ENCODE results near the gene ANKRD34C. TPM values are rescaled to one million over a fixed set of nuclear protein-coding genes. Genes with fewer than 3 reads are reported as not detected.

The ANKRD34C gene
- total and polyA plus RNA-seq, 9 of the 15 experiments (the other 6 are each of a cell fraction or from before 2014, with no cell fraction given) = 0.01 TPM; not detected in 8

DNA sequence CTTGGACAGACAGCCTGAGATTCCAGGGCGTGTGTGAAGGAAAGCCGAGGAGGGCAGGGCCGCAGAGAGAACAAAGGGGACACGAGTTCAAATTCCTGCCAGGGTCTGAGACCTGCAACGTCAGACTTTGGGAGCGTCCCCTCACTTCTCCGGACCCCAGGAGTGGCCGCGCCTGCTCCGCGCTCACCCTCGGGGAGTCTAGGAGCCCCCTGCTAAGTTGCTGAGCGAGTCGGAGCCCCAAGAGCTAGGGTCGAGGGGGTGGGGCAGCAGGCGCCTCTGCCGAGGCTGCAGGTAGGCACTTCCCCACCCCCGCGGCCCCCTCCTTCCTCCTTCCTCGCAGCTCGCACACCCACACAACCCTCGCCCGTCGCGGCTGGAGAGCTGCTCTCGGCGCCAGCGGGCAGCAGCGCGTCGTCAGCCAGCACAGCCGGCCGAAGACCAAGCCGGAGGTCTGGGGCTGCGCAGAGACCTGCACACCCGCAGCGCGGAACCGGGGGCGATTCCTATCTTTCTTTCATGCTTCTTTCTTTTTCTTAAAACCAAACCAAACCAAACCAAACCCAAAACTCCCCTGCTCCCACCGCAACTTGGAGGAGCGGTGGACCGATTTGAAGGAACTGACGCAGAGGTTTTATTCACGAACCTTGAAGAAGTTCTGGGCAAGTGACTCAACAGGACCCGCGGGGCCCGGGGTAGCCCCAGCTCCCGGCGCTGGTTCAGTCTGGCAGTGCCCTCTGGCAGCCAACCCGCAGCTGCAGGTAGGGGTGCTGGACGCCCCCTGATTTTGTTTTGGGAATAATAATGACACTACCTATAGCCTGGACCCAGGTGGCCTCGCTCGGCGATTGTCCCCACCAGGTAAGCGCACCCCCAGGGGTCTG is at the start of gene ANKRD34C (continued):
- TF ChIP-seq, protein P1, sequence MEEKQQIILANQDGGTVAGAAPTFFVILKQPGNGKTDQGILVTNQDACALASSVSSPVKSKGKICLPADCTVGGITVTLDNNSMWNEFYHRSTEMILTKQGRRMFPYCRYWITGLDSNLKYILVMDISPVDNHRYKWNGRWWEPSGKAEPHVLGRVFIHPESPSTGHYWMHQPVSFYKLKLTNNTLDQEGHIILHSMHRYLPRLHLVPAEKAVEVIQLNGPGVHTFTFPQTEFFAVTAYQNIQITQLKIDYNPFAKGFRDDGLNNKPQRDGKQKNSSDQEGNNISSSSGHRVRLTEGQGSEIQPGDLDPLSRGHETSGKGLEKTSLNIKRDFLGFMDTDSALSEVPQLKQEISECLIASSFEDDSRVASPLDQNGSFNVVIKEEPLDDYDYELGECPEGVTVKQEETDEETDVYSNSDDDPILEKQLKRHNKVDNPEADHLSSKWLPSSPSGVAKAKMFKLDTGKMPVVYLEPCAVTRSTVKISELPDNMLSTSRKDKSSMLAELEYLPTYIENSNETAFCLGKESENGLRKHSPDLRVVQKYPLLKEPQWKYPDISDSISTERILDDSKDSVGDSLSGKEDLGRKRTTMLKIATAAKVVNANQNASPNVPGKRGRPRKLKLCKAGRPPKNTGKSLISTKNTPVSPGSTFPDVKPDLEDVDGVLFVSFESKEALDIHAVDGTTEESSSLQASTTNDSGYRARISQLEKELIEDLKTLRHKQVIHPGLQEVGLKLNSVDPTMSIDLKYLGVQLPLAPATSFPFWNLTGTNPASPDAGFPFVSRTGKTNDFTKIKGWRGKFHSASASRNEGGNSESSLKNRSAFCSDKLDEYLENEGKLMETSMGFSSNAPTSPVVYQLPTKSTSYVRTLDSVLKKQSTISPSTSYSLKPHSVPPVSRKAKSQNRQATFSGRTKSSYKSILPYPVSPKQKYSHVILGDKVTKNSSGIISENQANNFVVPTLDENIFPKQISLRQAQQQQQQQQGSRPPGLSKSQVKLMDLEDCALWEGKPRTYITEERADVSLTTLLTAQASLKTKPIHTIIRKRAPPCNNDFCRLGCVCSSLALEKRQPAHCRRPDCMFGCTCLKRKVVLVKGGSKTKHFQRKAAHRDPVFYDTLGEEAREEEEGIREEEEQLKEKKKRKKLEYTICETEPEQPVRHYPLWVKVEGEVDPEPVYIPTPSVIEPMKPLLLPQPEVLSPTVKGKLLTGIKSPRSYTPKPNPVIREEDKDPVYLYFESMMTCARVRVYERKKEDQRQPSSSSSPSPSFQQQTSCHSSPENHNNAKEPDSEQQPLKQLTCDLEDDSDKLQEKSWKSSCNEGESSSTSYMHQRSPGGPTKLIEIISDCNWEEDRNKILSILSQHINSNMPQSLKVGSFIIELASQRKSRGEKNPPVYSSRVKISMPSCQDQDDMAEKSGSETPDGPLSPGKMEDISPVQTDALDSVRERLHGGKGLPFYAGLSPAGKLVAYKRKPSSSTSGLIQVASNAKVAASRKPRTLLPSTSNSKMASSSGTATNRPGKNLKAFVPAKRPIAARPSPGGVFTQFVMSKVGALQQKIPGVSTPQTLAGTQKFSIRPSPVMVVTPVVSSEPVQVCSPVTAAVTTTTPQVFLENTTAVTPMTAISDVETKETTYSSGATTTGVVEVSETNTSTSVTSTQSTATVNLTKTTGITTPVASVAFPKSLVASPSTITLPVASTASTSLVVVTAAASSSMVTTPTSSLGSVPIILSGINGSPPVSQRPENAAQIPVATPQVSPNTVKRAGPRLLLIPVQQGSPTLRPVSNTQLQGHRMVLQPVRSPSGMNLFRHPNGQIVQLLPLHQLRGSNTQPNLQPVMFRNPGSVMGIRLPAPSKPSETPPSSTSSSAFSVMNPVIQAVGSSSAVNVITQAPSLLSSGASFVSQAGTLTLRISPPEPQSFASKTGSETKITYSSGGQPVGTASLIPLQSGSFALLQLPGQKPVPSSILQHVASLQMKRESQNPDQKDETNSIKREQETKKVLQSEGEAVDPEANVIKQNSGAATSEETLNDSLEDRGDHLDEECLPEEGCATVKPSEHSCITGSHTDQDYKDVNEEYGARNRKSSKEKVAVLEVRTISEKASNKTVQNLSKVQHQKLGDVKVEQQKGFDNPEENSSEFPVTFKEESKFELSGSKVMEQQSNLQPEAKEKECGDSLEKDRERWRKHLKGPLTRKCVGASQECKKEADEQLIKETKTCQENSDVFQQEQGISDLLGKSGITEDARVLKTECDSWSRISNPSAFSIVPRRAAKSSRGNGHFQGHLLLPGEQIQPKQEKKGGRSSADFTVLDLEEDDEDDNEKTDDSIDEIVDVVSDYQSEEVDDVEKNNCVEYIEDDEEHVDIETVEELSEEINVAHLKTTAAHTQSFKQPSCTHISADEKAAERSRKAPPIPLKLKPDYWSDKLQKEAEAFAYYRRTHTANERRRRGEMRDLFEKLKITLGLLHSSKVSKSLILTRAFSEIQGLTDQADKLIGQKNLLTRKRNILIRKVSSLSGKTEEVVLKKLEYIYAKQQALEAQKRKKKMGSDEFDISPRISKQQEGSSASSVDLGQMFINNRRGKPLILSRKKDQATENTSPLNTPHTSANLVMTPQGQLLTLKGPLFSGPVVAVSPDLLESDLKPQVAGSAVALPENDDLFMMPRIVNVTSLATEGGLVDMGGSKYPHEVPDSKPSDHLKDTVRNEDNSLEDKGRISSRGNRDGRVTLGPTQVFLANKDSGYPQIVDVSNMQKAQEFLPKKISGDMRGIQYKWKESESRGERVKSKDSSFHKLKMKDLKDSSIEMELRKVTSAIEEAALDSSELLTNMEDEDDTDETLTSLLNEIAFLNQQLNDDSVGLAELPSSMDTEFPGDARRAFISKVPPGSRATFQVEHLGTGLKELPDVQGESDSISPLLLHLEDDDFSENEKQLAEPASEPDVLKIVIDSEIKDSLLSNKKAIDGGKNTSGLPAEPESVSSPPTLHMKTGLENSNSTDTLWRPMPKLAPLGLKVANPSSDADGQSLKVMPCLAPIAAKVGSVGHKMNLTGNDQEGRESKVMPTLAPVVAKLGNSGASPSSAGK (IDR thresholded peaks at IDR 0.05) = no peak
- no peak for TF ChIP-seq RFX7 (CRISPR knock-in tag; IDR thresholded peaks at IDR 0.05)

Measured in K562 (cell line).